ENCODE results near the gene GPS1.

GRCh38 chr17:82080789-82081464 is 29.2 kb downstream of the GPS1 start:
- no peak for TF ChIP-seq POLR2A (IDR thresholded peaks at IDR 0.05; ENCODE audit: extremely low read depth, insufficient read length)
- TF ChIP-seq CTCF (IDR thresholded peaks at IDR 0.05; ENCODE audit: low read depth, low read length), result no peak
- TF ChIP-seq MAX (IDR thresholded peaks at IDR 0.05; ENCODE audit: low read depth, low read length), result no peak
